Germinal center (tissue), 1 donor: ENCODE results near the gene ATXN1.
A peak's percentile ranks its signal among the peaks of the same experiment; 100 is the strongest.
"Not testable (repeated sequence)": the region's sequence is repeated elsewhere in the genome, so short reads cannot be mapped to it uniquely, and the experiment has no call there.

Experiments used
- DNase-seq: peaks from one replicate; pipeline ENCODE4 v3.0.0; 2012; ENCODE audit warnings: mixed read lengths, low spot score

The ATXN1 gene

GRCh38 chr6:16383607-16384206 lies 377.6 kb downstream of the ATXN1 start:
- no peak for DNase-seq

- not testable (repeated sequence) for DNase-seq
These were observed 379.3 kb downstream of the ATXN1 start for GRCh38 chr6:16381968-16382367.

GRCh38 chr6:16380220-16380809 lies 380.9 kb downstream of the ATXN1 start:
- DNase-seq = peak; percentile 12

GRCh38 chr6:16378360-16378759 lies 382.9 kb downstream of the ATXN1 start:
- DNase-seq = not testable (repeated sequence)

GRCh38 chr6:16377470-16377869 lies 383.8 kb downstream of the ATXN1 start:
- DNase-seq = no peak

- no peak for DNase-seq
These were observed 385.4 kb downstream of the ATXN1 start for GRCh38 chr6:16375843-16376242.

GRCh38 chr6:16375206-16375605 lies 386.1 kb downstream of the ATXN1 start:
- DNase-seq = no peak

- DNase-seq = peak; percentile 47
These were observed 386.6 kb downstream of the ATXN1 start for GRCh38 chr6:16374461-16375200.

GRCh38 chr6:16374016-16374415 lies 387.2 kb downstream of the ATXN1 start:
- no peak for DNase-seq

- DNase-seq = no peak
These were observed 389.1 kb downstream of the ATXN1 start for GRCh38 chr6:16372029-16372776.

GRCh38 chr6:16371401-16371800 lies 389.9 kb downstream of the ATXN1 start:
- no peak for DNase-seq

- peak; percentile 20 for DNase-seq
These were observed 390.3 kb downstream of the ATXN1 start for GRCh38 chr6:16370943-16371342.

GRCh38 chr6:16369989-16370388 lies 391.3 kb downstream of the ATXN1 start:
- DNase-seq = no peak

- no peak for DNase-seq
These were observed 392.0 kb downstream of the ATXN1 start for GRCh38 chr6:16369140-16369745.

- DNase-seq = no peak
These were observed 393.7 kb downstream of the ATXN1 start for GRCh38 chr6:16367571-16367970.

GRCh38 chr6:16363749-16364148 lies 397.5 kb downstream of the ATXN1 start:
- DNase-seq = no peak

GRCh38 chr6:16362819-16363589 lies 398.3 kb downstream of the ATXN1 start:
- DNase-seq = no peak

- no peak for DNase-seq
These were observed 399.0 kb downstream of the ATXN1 start for GRCh38 chr6:16362296-16362695.

- no peak for DNase-seq
These were observed 399.4 kb downstream of the ATXN1 start for GRCh38 chr6:16361861-16362260.

- no peak for DNase-seq
These were observed 400.1 kb downstream of the ATXN1 start for GRCh38 chr6:16361121-16361520.

GRCh38 chr6:16360365-16360764 lies 400.9 kb downstream of the ATXN1 start:
- DNase-seq = no peak
